Mammary epithelial cell (primary cell): ENCODE data around the gene CSRNP2.

ENCODE experiments used
- EZH2 ChIP-seq: IDR thresholded peaks from 2 replicates; pipeline ENCODE4 v1.6.1; 2012; ENCODE audit warnings: low read length, inconsistent platforms, borderline replicate concordance
- TF ChIP-seq, protein P1 (sequence below), 2 donors: IDR thresholded peaks in 1 of 2; conservative IDR thresholded peaks in 1 of 2; 2 replicates each; pipeline ENCODE4 v1.5.1; 2011 to 2012; ENCODE audit warnings: inconsistent platforms in 2 of 2, low read length in 2 of 2, mild to moderate bottlenecking in 2 of 2, control low read depth in 1 of 2, low read depth in 1 of 2; ENCODE audit not compliant: insufficient read depth in 1 of 2; ENCODE audit errors: extremely low read depth in 1 of 2

DNA sequence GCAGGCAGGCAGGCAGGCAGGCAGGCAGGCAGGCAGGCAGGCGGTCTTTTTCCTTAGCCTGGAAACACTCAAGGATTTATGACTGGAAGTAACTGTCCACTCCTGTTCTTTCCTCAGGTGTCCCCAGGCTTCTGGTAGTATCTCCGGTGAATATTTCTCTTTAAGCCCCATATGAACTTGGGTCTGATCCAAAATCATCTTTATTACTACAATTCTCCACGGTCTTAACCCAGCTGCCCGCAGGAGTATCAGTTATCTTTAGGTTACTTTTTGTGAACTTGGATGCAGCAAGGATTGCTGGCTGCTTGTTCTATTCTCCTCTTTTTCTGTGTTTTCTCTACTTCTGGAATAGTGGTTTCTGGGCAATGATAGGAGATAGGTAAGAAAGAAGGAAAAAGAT is 3.3 kb downstream of the CSRNP2 start:
- TF ChIP-seq, protein P1, sequence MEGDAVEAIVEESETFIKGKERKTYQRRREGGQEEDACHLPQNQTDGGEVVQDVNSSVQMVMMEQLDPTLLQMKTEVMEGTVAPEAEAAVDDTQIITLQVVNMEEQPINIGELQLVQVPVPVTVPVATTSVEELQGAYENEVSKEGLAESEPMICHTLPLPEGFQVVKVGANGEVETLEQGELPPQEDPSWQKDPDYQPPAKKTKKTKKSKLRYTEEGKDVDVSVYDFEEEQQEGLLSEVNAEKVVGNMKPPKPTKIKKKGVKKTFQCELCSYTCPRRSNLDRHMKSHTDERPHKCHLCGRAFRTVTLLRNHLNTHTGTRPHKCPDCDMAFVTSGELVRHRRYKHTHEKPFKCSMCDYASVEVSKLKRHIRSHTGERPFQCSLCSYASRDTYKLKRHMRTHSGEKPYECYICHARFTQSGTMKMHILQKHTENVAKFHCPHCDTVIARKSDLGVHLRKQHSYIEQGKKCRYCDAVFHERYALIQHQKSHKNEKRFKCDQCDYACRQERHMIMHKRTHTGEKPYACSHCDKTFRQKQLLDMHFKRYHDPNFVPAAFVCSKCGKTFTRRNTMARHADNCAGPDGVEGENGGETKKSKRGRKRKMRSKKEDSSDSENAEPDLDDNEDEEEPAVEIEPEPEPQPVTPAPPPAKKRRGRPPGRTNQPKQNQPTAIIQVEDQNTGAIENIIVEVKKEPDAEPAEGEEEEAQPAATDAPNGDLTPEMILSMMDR (conservative IDR thresholded peaks at IDR 0.05 in 1 of 2, IDR thresholded peaks at IDR 0.05 in 1 of 2; ENCODE audit: extremely low read depth in 1 of 2, insufficient read depth in 1 of 2, low read depth in 1 of 2, low read length in 2 of 2) = no peak
- TF ChIP-seq EZH2 = no peak
